Natural killer cell (primary cell): ENCODE data around the gene STX8. TPM values are rescaled to one million over a fixed set of nuclear protein-coding genes. Genes with fewer than 3 reads are reported as not detected.

Experiments
- ATAC-seq, 3 donors: fragments of 150-1000 bp in 2 of 3; fragments of 200-7000 bp in 1 of 3; cut with Tn5 transposase; 1 replicate in 1 of 3; 2 replicates in 2 of 3; pipeline ENCODE4 v1.10.0; 2021; ENCODE audit warnings: mild to moderate bottlenecking in 2 of 3, moderate library complexity in 2 of 3
- DNase-seq, 2 donors: peaks; one replicate each; pipeline versions ENCODE4 v3.0.0 to v3.0.0-alpha.2; 2013 to 2021; ENCODE audit warnings: mixed read lengths in 1 of 2
- H3K27ac ChIP-seq: one replicate; pipeline ENCODE4 v1.5.1; 2013; ENCODE audit warnings: mild to moderate bottlenecking, low read length
- H3K27me3 ChIP-seq: one replicate; pipeline ENCODE4 v1.6.1; 2013; ENCODE audit warnings: low read length; ENCODE audit not compliant: control insufficient read depth, insufficient read depth
- H3K36me3 ChIP-seq: one replicate; pipeline ENCODE4 v1.6.1; 2013; ENCODE audit warnings: low read length; ENCODE audit not compliant: control insufficient read depth, insufficient read depth
- H3K4me1 ChIP-seq: one replicate; pipeline ENCODE4 v1.6.1; 2013; ENCODE audit warnings: low read length; ENCODE audit not compliant: control insufficient read depth, insufficient read depth
- H3K4me3 ChIP-seq: one replicate; pipeline ENCODE4 v1.5.1; 2013; ENCODE audit warnings: low read length
- H3K9me3 ChIP-seq: one replicate; pipeline ENCODE4 v1.6.1; 2013; ENCODE audit warnings: low read length; ENCODE audit not compliant: control insufficient read depth, insufficient read depth
- H3K27ac Mint-ChIP-seq, 2 donors: one replicate each; pipeline ENCODE4 v1.8.0; 2022; ENCODE audit warnings: mild to moderate bottlenecking in 2 of 2, mixed read lengths in 2 of 2, moderate library complexity in 1 of 2
- H3K27me3 Mint-ChIP-seq, 2 donors: one replicate each; pipeline ENCODE4 v1.8.0; 2022; ENCODE audit warnings: low read depth in 2 of 2, mixed read lengths in 2 of 2
- H3K36me3 Mint-ChIP-seq: one replicate; pipeline ENCODE4 v1.8.0; 2022; ENCODE audit warnings: mixed read lengths
- H3K4me1 Mint-ChIP-seq, 2 donors: one replicate each; pipeline ENCODE4 v1.8.0; 2022; ENCODE audit warnings: mixed read lengths in 2 of 2
- H3K4me3 Mint-ChIP-seq: one replicate; pipeline ENCODE4 v1.8.0; 2022; ENCODE audit warnings: mild to moderate bottlenecking, moderate library complexity, mixed read lengths
- H3K9me3 Mint-ChIP-seq, 2 donors: one replicate each; pipeline ENCODE4 v1.8.0; 2022; ENCODE audit warnings: mixed read lengths in 2 of 2
- CTCF ChIP-seq: fragments of 200-600 bp; IDR thresholded peaks from one replicate; pipeline ENCODE4 v1.8.0; 2022; ENCODE audit warnings: antibody characterized with exemption
- WGBS: methylation state at CpG from one replicate; pipeline ENCODE4 v1.1.7; 2013; ENCODE audit warnings: missing lambda C conversion rate; ENCODE audit not compliant: insufficient coverage; 5-methylcytosine and 5-hydroxymethylcytosine counted together
- intact Hi-C: fragments of 100-400 bp; cut with micrococcal nuclease; formaldehyde crosslinking; loops from one replicate; pipeline ENCODE4 v1.14.2; 2022
- total RNA-seq, 4 donors: library from RNA; stranded (reverse); fragments of 120-200 nt in 1 of 4; gene quantifications; one replicate each; pipeline versions ENCODE4 v1.2.3 to v1.2.4, GENCODE V29; 2013 to 2022

STX8 gene
- total RNA-seq, 3 donors from 2014 or later (not counting 1 experiment from before 2014, with no cell fraction given): 96.3 to 141 (median 120) TPM

DNA sequence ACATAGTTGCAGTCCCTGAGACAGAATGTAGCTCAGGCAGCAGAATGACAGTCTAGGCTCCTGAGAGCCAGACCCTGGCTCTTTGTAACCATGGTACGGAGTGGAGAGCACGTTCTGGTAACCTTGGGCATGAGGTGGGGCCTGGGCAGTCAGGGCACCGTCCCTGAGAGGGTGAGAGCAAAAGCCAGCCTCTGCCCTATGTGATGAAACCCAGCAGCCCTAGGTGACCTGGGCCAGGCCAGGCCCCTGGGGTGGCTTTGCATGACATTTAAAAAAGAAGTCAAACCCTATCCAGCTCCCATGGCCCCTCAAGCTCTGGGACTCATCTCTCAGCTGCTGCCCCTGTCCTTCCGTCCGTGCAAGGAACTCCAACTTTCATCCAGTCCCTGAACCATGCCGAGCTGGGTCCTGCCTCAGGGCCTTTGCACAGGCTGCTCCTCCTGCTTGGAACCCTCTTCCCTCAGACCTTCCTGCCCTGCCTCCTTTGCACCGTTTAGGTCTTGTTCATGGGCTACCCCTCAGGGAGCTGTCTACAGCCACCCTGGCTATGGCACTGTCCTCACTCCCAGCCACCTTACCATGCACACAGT, 365.7 kb downstream of the STX8 start:
- H3K27ac Mint-ChIP-seq: no peak overlapping the region
- no peaks in the 10 kb centered on the region for H3K9me3 Mint-ChIP-seq
- TF ChIP-seq CTCF: no peak
- intact Hi-C loops: no loop called here
- H3K4me3 ChIP-seq: no peak overlapping the region
- DNase-seq (no peak), ATAC-seq (no peak)
- no peak overlapping the region for H3K4me3 Mint-ChIP-seq
- H3K27me3 Mint-ChIP-seq: peaks cover 5 to 10% of the 10 kb centered on the region in 2 donors
- no peaks in the 10 kb centered on the region for H3K9me3 ChIP-seq
- peaks cover 4% of the 10 kb centered on the region for H3K4me1 ChIP-seq
- no peaks in the 10 kb centered on the region for H3K27me3 ChIP-seq
- H3K36me3 Mint-ChIP-seq: no peaks in the 10 kb centered on the region
- WGBS: 80% methylated on average over 7 of the region's 7 CpGs
- H3K4me1 Mint-ChIP-seq: no peaks in the 10 kb centered on the region
- no peak overlapping the region for H3K27ac ChIP-seq
- no peaks in the 10 kb centered on the region for H3K36me3 ChIP-seq

- no peaks in the 10 kb centered on the region for H3K9me3 ChIP-seq
- no peak for ATAC-seq
These were observed 366.3 kb downstream of the STX8 start for GRCh38 chr17:9209347-9209746.

GRCh38 chr17:9208381-9209105, 367.1 kb downstream of the STX8 start:
- peaks cover 7% of the 10 kb centered on the region for H3K4me1 ChIP-seq
- H3K36me3 ChIP-seq: no peaks in the 10 kb centered on the region
- H3K9me3 Mint-ChIP-seq: no peaks in the 10 kb centered on the region
- H3K27ac Mint-ChIP-seq: no peak overlapping the region
- H3K36me3 Mint-ChIP-seq: no peaks in the 10 kb centered on the region
- no peaks in the 10 kb centered on the region for H3K4me1 Mint-ChIP-seq
- DNase-seq: no peak
- peaks cover 7 to 10% of the 10 kb centered on the region in 2 donors for H3K27me3 Mint-ChIP-seq
- intact Hi-C loops: no loop called here
- ATAC-seq: no peak
- H3K4me3 Mint-ChIP-seq: no peak overlapping the region
- no peak overlapping the region for H3K4me3 ChIP-seq
- WGBS: 95% methylated on average over 10 of the region's 10 CpGs
- H3K27ac ChIP-seq: no peak overlapping the region
- H3K9me3 ChIP-seq: no peaks in the 10 kb centered on the region
- no peaks in the 10 kb centered on the region for H3K27me3 ChIP-seq
- TF ChIP-seq CTCF: no peak

More at GRCh38 chr17:9209347-9209746, 366.3 kb downstream of the STX8 start:
- H3K4me1 Mint-ChIP-seq: no peaks in the 10 kb centered on the region
- peaks cover 5 to 10% of the 10 kb centered on the region in 2 donors for H3K27me3 Mint-ChIP-seq
- 82% methylated on average over 5 of the region's 5 CpGs for WGBS
- TF ChIP-seq CTCF: no peak
- no peak overlapping the region for H3K4me3 ChIP-seq
- no peaks in the 10 kb centered on the region for H3K9me3 Mint-ChIP-seq
- H3K27me3 ChIP-seq: no peaks in the 10 kb centered on the region
- no peak overlapping the region for H3K4me3 Mint-ChIP-seq
- no peaks in the 10 kb centered on the region for H3K36me3 Mint-ChIP-seq
- H3K27ac ChIP-seq: no peak overlapping the region
- H3K27ac Mint-ChIP-seq: no peak overlapping the region
- H3K4me1 ChIP-seq: peaks cover 4% of the 10 kb centered on the region
- intact Hi-C loops: no loop called here
- H3K36me3 ChIP-seq: no peaks in the 10 kb centered on the region
- no peak for DNase-seq
